GM12878 (cell line): Measurements from ENCODE around the gene KLHL22. TPM values are rescaled to one million over a fixed set of nuclear protein-coding genes. Genes with fewer than 3 reads are reported as not detected.

Experiments
- ATAC-seq: fragments of 200-7000 bp; cut with Tn5 transposase; 3 replicates; pipeline ENCODE4 v1.9.1; 2020; ENCODE audit warnings: mild to moderate bottlenecking, moderate library complexity
- BruUV-seq: library from RNA; stranded (reverse); fragments of 400-500 nt; replicated peaks from 2 replicates; lab custom pipeline; 2021; lab: Mats Ljungman, UMichigan
- CTCF ChIA-PET: fragments of 300-600 bp; sonication (Branson Sonifier 250); formaldehyde crosslinking; extraction: SDS; loops from one replicate; lab custom pipeline; 2021; ENCODE audit warnings: inconsistent platforms; lab: Yijun Ruan, JAX
- POLR2A ChIA-PET: fragments of 350-600 bp; formaldehyde crosslinking; extraction: SDS; loops from one replicate; lab custom pipeline; 2021; ENCODE audit warnings: inconsistent platforms; lab: Charles Lee
- RAD21 ChIA-PET: fragments of 300-600 bp; sonication (Branson Sonifier 250); formaldehyde crosslinking; loops from one replicate; lab custom pipeline; 2023; ENCODE audit warnings: antibody characterized with exemption; ENCODE audit not compliant: unreplicated experiment; lab: Charles Lee
- SMC1A ChIA-PET: fragments of 300-600 bp; sonication (Branson Sonifier 250); formaldehyde crosslinking; loops from one replicate; lab custom pipeline; 2023; ENCODE audit not compliant: unreplicated experiment, uncharacterized antibody; lab: Charles Lee
- DNase-seq: peaks from one replicate; pipeline ENCODE4 v3.0.0-alpha.2; 2011; ENCODE audit warnings: low read depth, low spot score
- FAIRE-seq: peaks from 3 replicates; lab custom pipeline; 2011; peaks lifted over from hg19 to GRCh38; lab: Jason Lieb, UNC
- H2AFZ ChIP-seq: 2 replicates; pipeline ENCODE4 v1.6.0; 2011; ENCODE audit warnings: low read depth, low read length, control low read depth; ENCODE audit not compliant: control insufficient read depth
- H3K27ac ChIP-seq: 2 replicates; pipeline ENCODE4 v1.5.1; 2011; ENCODE audit warnings: control low read depth; ENCODE audit not compliant: control insufficient read depth, insufficient read depth
- H3K27me3 ChIP-seq, 2 experiments: replicated peaks in 1 of 2; 2 replicates each; pipeline versions ENCODE4 v1.6.0 to v1.6.1; 2011; ENCODE audit warnings: low read length in 1 of 2; ENCODE audit not compliant: control insufficient read depth in 2 of 2, insufficient read depth in 2 of 2
- H3K36me3 ChIP-seq, 2 experiments: 2 replicates each; pipeline ENCODE4 v1.5.1; 2011; ENCODE audit warnings: low read length in 1 of 2; ENCODE audit not compliant: control insufficient read depth in 2 of 2, insufficient read depth in 2 of 2
- H3K4me1 ChIP-seq: 2 replicates; pipeline ENCODE4 v1.6.1; 2011; ENCODE audit warnings: mild to moderate bottlenecking, low read length, moderate library complexity, mixed read lengths; ENCODE audit not compliant: control insufficient read depth, insufficient read depth
- H3K4me2 ChIP-seq: 2 replicates; pipeline ENCODE4 v1.6.0; 2011; ENCODE audit warnings: control low read depth; ENCODE audit not compliant: control insufficient read depth, insufficient read depth
- H3K4me3 ChIP-seq: fragments of 200-600 bp; sonication (generic); 2 replicates; pipeline ENCODE4 v1.5.1; 2016
- H3K79me2 ChIP-seq: 2 replicates; pipeline ENCODE4 v1.6.0; 2011; ENCODE audit warnings: low read length; ENCODE audit not compliant: control insufficient read depth, insufficient read depth
- H3K9ac ChIP-seq: 2 replicates; pipeline ENCODE4 v1.8.0; 2011; ENCODE audit warnings: low read length, control low read depth, mixed read lengths; ENCODE audit not compliant: control insufficient read depth, insufficient read depth
- H3K9me3 ChIP-seq: replicated peaks from 3 replicates; pipeline ENCODE4 v1.5.1; 2011; ENCODE audit warnings: mild to moderate bottlenecking, low read length; ENCODE audit not compliant: control insufficient read depth, insufficient read depth
- H4K20me1 ChIP-seq: 2 replicates; pipeline ENCODE4 v1.6.0; 2011; ENCODE audit not compliant: control insufficient read depth, insufficient read depth
- NFIC ChIP-seq: IDR thresholded peaks from 2 replicates; pipeline ENCODE4 v1.6.1; 2012; ENCODE audit warnings: low read depth, mild to moderate bottlenecking, inconsistent platforms, low read length, moderate library complexity
- NR2C2 ChIP-seq: IDR thresholded peaks from 2 replicates; pipeline ENCODE4 v1.6.1; 2011; ENCODE audit warnings: borderline replicate concordance, low read depth; ENCODE audit not compliant: control insufficient read depth, insufficient read length
- WGBS: methylation state at CpG from one replicate; pipeline ENCODE4 v1.1.6; 2016; ENCODE audit warnings: low lambda C conversion rate; ENCODE audit not compliant: insufficient replicate concordance, insufficient coverage; ENCODE audit errors: missing lambda C conversion rate; 5-methylcytosine and 5-hydroxymethylcytosine counted together
- in situ Hi-C: fragments of 300-500 bp; cut with MboI; formaldehyde crosslinking; loops from 9 replicates; pipeline ENCODE4 v1.14.3; 2018; ENCODE audit warnings: mixed read lengths
- intact Hi-C: fragments of 100-400 bp; cut with micrococcal nuclease; formaldehyde crosslinking; loops from one replicate; pipeline ENCODE4 v1.14.2; 2022; ENCODE audit not compliant: unreplicated experiment
- polyA plus RNA-seq, 11 experiments: library from polyadenylated mRNA; depleted of rRNA in 4 of 11; unstranded in 6 of 11; stranded (reverse) in 5 of 11; fragments of >200 nt; fragmentation: Nextera tagmentation in 4 of 11; fragmentation: Illumina TruSeq in 1 of 11; extraction: Ambion mirVana in 4 of 11; extraction: Trizol in 1 of 11; gene quantifications; 1 replicate in 1 of 11; 2 replicates in 10 of 11; pipeline versions ENCODE4 v1.2.1 to v1.2.3, GENCODE V29; 2011 to 2016; ENCODE audit warnings: inconsistent platforms in 2 of 11, missing spikeins in 2 of 11, low read depth in 1 of 11
- total RNA-seq, 4 experiments: library from RNA; depleted of rRNA in 3 of 4; stranded (reverse); fragments of >200 nt in 3 of 4; fragmentation: Illumina TruSeq in 1 of 4; extraction: Trizol in 1 of 4; gene quantifications; 2 replicates each; pipeline versions ENCODE4 v1.2.1 to v1.2.3, GENCODE V29; 2013 to 2021
- TF ChIP-seq, protein P1 (sequence below): fragments of 450-650 bp; IDR thresholded peaks from 2 replicates; pipeline ENCODE4 v1.6.1; 2016; ENCODE audit warnings: mild to moderate bottlenecking
- TF ChIP-seq, protein P2 (sequence below): fragments of 450-650 bp; IDR thresholded peaks from 2 replicates; pipeline ENCODE4 v1.6.1; 2017; ENCODE audit warnings: borderline replicate concordance
- TF ChIP-seq, protein P3 (sequence below): fragments of 450-650 bp; formaldehyde crosslinking; IDR thresholded peaks from 2 replicates; pipeline ENCODE4 v1.4.0; 2020; ENCODE audit warnings: mild to moderate bottlenecking, moderate library complexity
- TF ChIP-seq, protein P4 (sequence below), 3 experiments: IDR thresholded peaks in 2 of 3; conservative IDR thresholded peaks in 1 of 3; 2 replicates each; pipeline ENCODE4 v1.5.1; 2011; ENCODE audit warnings: low read depth in 3 of 3, low read length in 3 of 3, mild to moderate bottlenecking in 3 of 3, control low read depth in 2 of 3, moderate library complexity in 2 of 3, inconsistent platforms in 1 of 3, mixed read lengths in 1 of 3; ENCODE audit not compliant: control insufficient read depth in 2 of 3, insufficient read depth in 1 of 3; ENCODE audit errors: extremely low read depth in 1 of 3

The KLHL22 gene
- total and polyA plus RNA-seq, 10 of the 15 experiments (the other 5 are each of a cell fraction or from before 2014, with no cell fraction given) = 0.06 to 22.1 (median 14.2) TPM

DNA sequence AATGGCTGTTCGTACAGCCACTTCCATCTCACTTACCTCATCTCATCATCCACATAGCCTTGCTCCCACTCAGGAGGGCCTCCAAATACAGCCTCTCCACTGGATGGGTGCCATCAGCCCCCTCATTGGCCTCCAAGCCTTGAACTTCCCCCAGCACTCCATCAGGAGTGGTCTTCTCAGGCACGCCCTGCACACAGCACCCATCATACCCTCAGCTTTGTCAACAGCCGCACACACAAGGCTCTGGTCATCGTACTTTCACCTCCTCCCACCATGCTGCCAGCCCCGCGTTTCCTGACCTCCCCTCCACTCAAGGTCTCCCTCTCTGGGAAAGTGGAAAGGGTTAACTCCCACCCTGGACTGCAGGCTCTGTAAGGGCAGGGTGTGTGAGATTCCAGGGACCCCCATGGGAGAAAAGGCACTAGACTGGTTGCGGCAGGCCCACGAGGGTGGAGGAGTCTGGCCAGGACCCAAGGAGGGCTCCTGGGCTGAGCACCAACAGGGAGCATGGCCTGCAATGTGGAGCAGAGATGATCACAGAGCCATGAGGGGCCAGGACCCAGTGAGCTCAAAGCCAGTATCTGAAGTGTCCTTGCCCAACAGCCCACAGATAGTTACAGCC lies 37.0 kb downstream of the KLHL22 start (continued):
- TF ChIP-seq NR2C2 (no peak), NFIC (no peak)
- TF ChIP-seq, protein P1, sequence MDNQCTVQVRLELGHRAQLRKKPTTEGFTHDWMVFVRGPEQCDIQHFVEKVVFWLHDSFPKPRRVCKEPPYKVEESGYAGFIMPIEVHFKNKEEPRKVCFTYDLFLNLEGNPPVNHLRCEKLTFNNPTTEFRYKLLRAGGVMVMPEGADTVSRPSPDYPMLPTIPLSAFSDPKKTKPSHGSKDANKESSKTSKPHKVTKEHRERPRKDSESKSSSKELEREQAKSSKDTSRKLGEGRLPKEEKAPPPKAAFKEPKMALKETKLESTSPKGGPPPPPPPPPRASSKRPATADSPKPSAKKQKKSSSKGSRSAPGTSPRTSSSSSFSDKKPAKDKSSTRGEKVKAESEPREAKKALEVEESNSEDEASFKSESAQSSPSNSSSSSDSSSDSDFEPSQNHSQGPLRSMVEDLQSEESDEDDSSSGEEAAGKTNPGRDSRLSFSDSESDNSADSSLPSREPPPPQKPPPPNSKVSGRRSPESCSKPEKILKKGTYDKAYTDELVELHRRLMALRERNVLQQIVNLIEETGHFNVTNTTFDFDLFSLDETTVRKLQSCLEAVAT = no peak

DNA sequence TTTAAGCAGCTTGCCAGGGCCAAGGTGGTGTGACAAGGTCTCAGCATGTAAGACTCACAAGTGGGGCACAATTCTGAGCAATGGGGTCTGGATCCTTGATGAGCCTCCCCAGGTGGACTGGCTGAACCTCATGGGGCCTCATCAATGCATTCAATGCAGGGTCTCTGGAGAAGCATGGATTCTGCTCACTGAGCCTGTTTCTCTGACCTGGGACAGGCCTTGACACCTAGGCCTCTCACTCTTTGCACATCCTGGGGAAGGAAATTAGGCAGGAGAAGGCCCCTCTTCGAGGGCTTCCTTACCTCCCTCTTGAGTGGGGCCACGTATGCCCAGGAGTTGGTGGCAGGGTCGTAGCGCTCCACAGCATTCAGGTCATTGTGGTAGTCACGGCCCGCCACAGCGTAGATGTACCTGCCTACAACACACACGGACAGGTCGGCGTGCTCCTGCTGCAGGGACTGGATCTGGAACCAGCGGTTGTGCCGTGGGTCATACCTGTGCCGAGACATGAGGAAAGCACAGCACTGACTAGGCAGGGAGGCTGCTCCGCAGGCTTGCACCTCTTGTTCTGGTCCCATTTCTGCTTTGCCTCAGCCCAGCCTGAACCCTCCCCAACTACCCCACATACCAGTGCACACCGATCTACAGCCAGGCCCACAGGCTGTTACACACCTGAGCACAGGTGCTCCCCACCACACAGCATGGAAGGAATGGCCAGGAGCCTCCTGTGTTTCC lies 37.9 kb downstream of the KLHL22 start:
- RAD21 ChIA-PET = interaction anchor here (2.1 kb wide), 1 partner anchor 40 kb away, joined by 42 read pairs; no protein-coding TSS in a partner anchor
- Histone ChIP-seq H3K79me2 (no peaks in the 10 kb centered on the region), H3K4me2 (no peak overlapping the region), H4K20me1 (no peaks in the 10 kb centered on the region), H3K9ac (no peak overlapping the region), H3K36me3 (peaks cover 0 to 10% of the 10 kb centered on the region in 2 experiments; a peak in 1 of 4 replicates), H3K27me3 (no peaks in the 10 kb centered on the region), H3K4me3 (no peak overlapping the region), H3K9me3 (no peaks in the 10 kb centered on the region), H2AFZ (no peak overlapping the region), H3K27ac (no peak overlapping the region), H3K4me1 (peaks cover 9% of the 10 kb centered on the region)
- no TSS peak for BruUV-seq
- FAIRE-seq = no peak
- SMC1A ChIA-PET = interaction anchor here (1.6 kb wide), 1 partner anchor 61 kb away, joined by 3 read pairs; no protein-coding TSS in a partner anchor
- WGBS = 91% methylated on average over 15 of the region's 15 CpGs
- intact Hi-C loops (loop anchor here (5.0 kb wide), 1 partner anchor 300 kb away; no protein-coding TSS in a partner anchor), in situ Hi-C loops (loop anchor here (5.0 kb wide), 1 partner anchor 35 kb away; no protein-coding TSS in a partner anchor)
- POLR2A ChIA-PET = interaction anchor here (0.7 kb wide), 1 partner anchor 512 kb away, joined by 3 read pairs; no protein-coding TSS in a partner anchor
- no peak for DNase-seq
- no peak for ATAC-seq
- CTCF ChIA-PET = interaction anchor here (1.7 to 2.0 kb wide), 2 partner anchors 37 to 39 kb away, joined by 9 to 58 read pairs; no protein-coding TSS in a partner anchor
- TF ChIP-seq, protein P2, sequence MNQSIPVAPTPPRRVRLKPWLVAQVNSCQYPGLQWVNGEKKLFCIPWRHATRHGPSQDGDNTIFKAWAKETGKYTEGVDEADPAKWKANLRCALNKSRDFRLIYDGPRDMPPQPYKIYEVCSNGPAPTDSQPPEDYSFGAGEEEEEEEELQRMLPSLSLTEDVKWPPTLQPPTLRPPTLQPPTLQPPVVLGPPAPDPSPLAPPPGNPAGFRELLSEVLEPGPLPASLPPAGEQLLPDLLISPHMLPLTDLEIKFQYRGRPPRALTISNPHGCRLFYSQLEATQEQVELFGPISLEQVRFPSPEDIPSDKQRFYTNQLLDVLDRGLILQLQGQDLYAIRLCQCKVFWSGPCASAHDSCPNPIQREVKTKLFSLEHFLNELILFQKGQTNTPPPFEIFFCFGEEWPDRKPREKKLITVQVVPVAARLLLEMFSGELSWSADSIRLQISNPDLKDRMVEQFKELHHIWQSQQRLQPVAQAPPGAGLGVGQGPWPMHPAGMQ = no peak
- TF ChIP-seq, protein P3, sequence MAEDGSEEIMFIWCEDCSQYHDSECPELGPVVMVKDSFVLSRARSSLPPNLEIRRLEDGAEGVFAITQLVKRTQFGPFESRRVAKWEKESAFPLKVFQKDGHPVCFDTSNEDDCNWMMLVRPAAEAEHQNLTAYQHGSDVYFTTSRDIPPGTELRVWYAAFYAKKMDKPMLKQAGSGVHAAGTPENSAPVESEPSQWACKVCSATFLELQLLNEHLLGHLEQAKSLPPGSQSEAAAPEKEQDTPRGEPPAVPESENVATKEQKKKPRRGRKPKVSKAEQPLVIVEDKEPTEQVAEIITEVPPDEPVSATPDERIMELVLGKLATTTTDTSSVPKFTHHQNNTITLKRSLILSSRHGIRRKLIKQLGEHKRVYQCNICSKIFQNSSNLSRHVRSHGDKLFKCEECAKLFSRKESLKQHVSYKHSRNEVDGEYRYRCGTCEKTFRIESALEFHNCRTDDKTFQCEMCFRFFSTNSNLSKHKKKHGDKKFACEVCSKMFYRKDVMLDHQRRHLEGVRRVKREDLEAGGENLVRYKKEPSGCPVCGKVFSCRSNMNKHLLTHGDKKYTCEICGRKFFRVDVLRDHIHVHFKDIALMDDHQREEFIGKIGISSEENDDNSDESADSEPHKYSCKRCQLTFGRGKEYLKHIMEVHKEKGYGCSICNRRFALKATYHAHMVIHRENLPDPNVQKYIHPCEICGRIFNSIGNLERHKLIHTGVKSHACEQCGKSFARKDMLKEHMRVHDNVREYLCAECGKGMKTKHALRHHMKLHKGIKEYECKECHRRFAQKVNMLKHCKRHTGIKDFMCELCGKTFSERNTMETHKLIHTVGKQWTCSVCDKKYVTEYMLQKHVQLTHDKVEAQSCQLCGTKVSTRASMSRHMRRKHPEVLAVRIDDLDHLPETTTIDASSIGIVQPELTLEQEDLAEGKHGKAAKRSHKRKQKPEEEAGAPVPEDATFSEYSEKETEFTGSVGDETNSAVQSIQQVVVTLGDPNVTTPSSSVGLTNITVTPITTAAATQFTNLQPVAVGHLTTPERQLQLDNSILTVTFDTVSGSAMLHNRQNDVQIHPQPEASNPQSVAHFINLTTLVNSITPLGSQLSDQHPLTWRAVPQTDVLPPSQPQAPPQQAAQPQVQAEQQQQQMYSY = no peak
- TF ChIP-seq, protein P4, sequence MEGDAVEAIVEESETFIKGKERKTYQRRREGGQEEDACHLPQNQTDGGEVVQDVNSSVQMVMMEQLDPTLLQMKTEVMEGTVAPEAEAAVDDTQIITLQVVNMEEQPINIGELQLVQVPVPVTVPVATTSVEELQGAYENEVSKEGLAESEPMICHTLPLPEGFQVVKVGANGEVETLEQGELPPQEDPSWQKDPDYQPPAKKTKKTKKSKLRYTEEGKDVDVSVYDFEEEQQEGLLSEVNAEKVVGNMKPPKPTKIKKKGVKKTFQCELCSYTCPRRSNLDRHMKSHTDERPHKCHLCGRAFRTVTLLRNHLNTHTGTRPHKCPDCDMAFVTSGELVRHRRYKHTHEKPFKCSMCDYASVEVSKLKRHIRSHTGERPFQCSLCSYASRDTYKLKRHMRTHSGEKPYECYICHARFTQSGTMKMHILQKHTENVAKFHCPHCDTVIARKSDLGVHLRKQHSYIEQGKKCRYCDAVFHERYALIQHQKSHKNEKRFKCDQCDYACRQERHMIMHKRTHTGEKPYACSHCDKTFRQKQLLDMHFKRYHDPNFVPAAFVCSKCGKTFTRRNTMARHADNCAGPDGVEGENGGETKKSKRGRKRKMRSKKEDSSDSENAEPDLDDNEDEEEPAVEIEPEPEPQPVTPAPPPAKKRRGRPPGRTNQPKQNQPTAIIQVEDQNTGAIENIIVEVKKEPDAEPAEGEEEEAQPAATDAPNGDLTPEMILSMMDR (IDR thresholded peaks at IDR 0.05 in 2 of 3, conservative IDR thresholded peaks at IDR 0.05 in 1 of 3; ENCODE audit: control insufficient read depth in 2 of 3, extremely low read depth in 1 of 3, insufficient read depth in 1 of 3, low read depth in 3 of 3, low read length in 3 of 3) = no peak
